Naive thymus-derived CD4-positive, alpha-beta T cell (primary cell): ENCODE results near the gene TRA2A. TPM values are rescaled to one million over a fixed set of nuclear protein-coding genes. Genes with fewer than 3 reads are reported as not detected.

Source experiments
- ATAC-seq: fragments of 150-1000 bp; cut with Tn5 transposase; 2 replicates; pipeline ENCODE4 v1.10.0; 2021; ENCODE audit warnings: mild to moderate bottlenecking, moderate library complexity
- CTCF ChIA-PET: fragments of 350-600 bp; sonication (Branson Sonifier 250); formaldehyde crosslinking; loops from one replicate; lab custom pipeline; 2021; ENCODE audit warnings: antibody characterized with exemption; lab: Charles Lee
- POLR2A ChIA-PET: fragments of 350-600 bp; sonication (Branson Sonifier 250); formaldehyde crosslinking; loops from one replicate; lab custom pipeline; 2021; ENCODE audit warnings: antibody characterized with exemption, inconsistent platforms; lab: Charles Lee
- DNase-seq, 9 donors: peaks; one replicate each; pipeline versions ENCODE4 v3.0.0 to v3.0.0-alpha.2; 2020 to 2022; ENCODE audit warnings: mixed read lengths in 1 of 9
- H3K27ac ChIP-seq: one replicate; pipeline ENCODE4 v1.7.0; 2013; ENCODE audit warnings: mild to moderate bottlenecking, low read depth, low read length, moderate library complexity
- H3K27me3 ChIP-seq, 2 donors: one replicate each; pipeline ENCODE4 v1.7.0; 2013; ENCODE audit warnings: low read length in 2 of 2, mild to moderate bottlenecking in 2 of 2, moderate library complexity in 2 of 2; ENCODE audit not compliant: control insufficient read depth in 2 of 2, insufficient read depth in 2 of 2
- H3K36me3 ChIP-seq, 3 experiments: 1 replicate in 2 of 3; 2 replicates in 1 of 3; pipeline ENCODE4 v1.7.0; 2013; ENCODE audit warnings: low read length in 3 of 3, mild to moderate bottlenecking in 3 of 3, moderate library complexity in 1 of 3; ENCODE audit not compliant: insufficient read depth in 3 of 3, control insufficient read depth in 2 of 3
- H3K4me1 ChIP-seq, 2 donors: one replicate each; pipeline ENCODE4 v1.7.0; 2013; ENCODE audit warnings: low read length in 2 of 2, mild to moderate bottlenecking in 2 of 2, moderate library complexity in 1 of 2; ENCODE audit not compliant: control insufficient read depth in 2 of 2, insufficient read depth in 2 of 2
- H3K4me3 ChIP-seq: 2 replicates; pipeline ENCODE4 v1.7.0; 2013; ENCODE audit warnings: mild to moderate bottlenecking, low read length
- H3K9me3 ChIP-seq, 3 experiments: 1 replicate in 2 of 3; 2 replicates in 1 of 3; pipeline ENCODE4 v1.7.0; 2013; ENCODE audit warnings: low read length in 3 of 3; ENCODE audit not compliant: control insufficient read depth in 2 of 3
- H3K27ac Mint-ChIP-seq, 9 donors: one replicate each; pipeline ENCODE4 v1.8.0; 2020 to 2022; ENCODE audit warnings: mixed read lengths in 9 of 9, mild to moderate bottlenecking in 8 of 9, moderate library complexity in 5 of 9, inconsistent platforms in 2 of 9
- H3K27me3 Mint-ChIP-seq, 5 donors: one replicate each; pipeline ENCODE4 v1.8.0; 2021 to 2022; ENCODE audit warnings: mixed read lengths in 5 of 5, mild to moderate bottlenecking in 1 of 5
- H3K36me3 Mint-ChIP-seq, 5 donors: one replicate each; pipeline ENCODE4 v1.8.0; 2020 to 2022; ENCODE audit warnings: mixed read lengths in 5 of 5, mild to moderate bottlenecking in 3 of 5, inconsistent platforms in 1 of 5
- H3K4me1 Mint-ChIP-seq, 7 donors: one replicate each; pipeline ENCODE4 v1.8.0; 2020 to 2022; ENCODE audit warnings: mixed read lengths in 7 of 7, mild to moderate bottlenecking in 3 of 7, inconsistent platforms in 1 of 7
- H3K4me3 Mint-ChIP-seq, 10 donors: one replicate each; pipeline ENCODE4 v1.8.0; 2020 to 2022; ENCODE audit warnings: mild to moderate bottlenecking in 10 of 10, mixed read lengths in 10 of 10, moderate library complexity in 6 of 10, inconsistent platforms in 2 of 10
- H3K9me3 Mint-ChIP-seq, 11 donors: one replicate each; pipeline ENCODE4 v1.8.0; 2020 to 2022; ENCODE audit warnings: mixed read lengths in 11 of 11, mild to moderate bottlenecking in 4 of 11, inconsistent platforms in 1 of 11, moderate library complexity in 1 of 11
- intact Hi-C, 2 donors: fragments of 100-400 bp; cut with micrococcal nuclease; formaldehyde crosslinking; loops; one replicate each; pipeline ENCODE4 v1.15.1; 2023
- polyA plus RNA-seq, 2 donors: library from polyadenylated mRNA; unstranded; fragments of 300-500 nt; fragmentation: Illumina TruSeq; gene quantifications; one replicate each; pipeline ENCODE4 v1.2.3, GENCODE V29; 2021
- total RNA-seq, 6 experiments: library from RNA in 5 of 6; stranded (reverse) in 5 of 6; gene quantifications; 1 replicate in 5 of 6; 2 replicates in 1 of 6; pipeline ENCODE4 v1.2.3 and lab custom pipeline; 2021 to 2026

The TRA2A gene
- total and polyA plus RNA-seq, 7 experiments from 2014 or later, result 34.0 to 263 (median 155) TPM

DNA sequence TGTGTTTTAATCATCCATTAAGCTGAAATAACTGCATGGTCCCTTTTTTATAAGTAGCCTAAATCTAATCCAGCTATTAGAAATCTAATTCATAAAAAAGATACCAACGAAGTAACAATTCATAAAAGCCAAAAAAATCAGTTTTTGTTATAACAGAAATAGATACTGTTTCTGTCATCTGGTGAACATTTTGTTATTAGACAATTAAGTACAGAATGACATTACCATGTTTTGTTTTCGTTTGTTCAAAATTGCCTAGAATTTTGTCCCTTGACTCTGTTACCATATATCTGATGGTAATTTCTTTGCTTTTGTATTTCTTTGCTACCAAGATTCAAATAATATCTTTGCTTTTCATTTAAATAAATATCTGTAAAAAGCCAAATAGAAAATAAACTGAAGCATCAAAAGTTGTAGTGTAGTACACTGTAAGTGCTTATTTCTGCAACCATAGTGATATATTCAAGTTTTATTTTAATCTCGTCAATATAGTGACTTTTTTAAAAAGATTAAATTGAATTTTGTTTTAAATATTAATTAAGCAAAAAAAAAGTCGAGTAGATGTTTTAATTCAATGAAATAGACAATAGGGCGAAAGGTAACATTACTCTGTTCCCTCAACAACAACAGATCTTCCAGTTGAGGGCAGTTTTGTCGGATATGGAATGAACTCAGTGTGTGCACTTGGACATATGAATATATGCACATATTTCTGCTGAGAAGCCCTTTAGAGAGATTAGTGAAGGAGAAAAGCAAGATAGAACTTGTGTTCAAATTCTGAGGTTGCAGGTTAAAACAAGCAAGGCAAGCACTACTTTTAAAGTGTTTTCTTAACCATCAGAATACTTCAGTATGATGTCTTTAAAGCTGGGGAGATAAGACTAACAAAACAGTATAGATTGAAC, 53.6 kb downstream of the TRA2A start:
- ChIA-PET POLR2A (interaction anchor here (0.7 to 1.6 kb wide), 2 partner anchors 12 to 17 kb away, joined by 3 to 5 read pairs; no protein-coding TSS in a partner anchor), CTCF (no interaction called here)
- peaks cover 45 to 62% (median 53%) of the 10 kb centered on the region in 5 donors for H3K27me3 Mint-ChIP-seq
- peaks cover 52 to 60% of the 10 kb centered on the region in 2 donors for H3K27me3 ChIP-seq
- H3K9me3 Mint-ChIP-seq, result peaks cover 0 to 13% (median 6%) of the 10 kb centered on the region in 11 donors
- no peaks in the 10 kb centered on the region for H3K36me3 ChIP-seq
- ATAC-seq (no peak), DNase-seq (no peak)
- H3K9me3 ChIP-seq, result no peaks in the 10 kb centered on the region
- H3K27ac Mint-ChIP-seq, result no peak overlapping the region
- no peak overlapping the region for H3K4me3 Mint-ChIP-seq
- H3K4me1 ChIP-seq, result peaks cover 0 to 10% of the 10 kb centered on the region in 2 donors
- H3K4me1 Mint-ChIP-seq, result peaks cover 6 to 13% (median 10%) of the 10 kb centered on the region in 7 donors
- H3K4me3 ChIP-seq, result no peak overlapping the region
- no peak overlapping the region for H3K27ac ChIP-seq
- H3K36me3 Mint-ChIP-seq, result peaks cover 0 to 6% (median 0%) of the 10 kb centered on the region in 5 donors
- intact Hi-C loops, result loop anchor here (10.0 kb wide), 2 partner anchors 463 to 623 kb away; partner anchors contain the start of gene HYCC1 (in 2 of the 2)

DNA sequence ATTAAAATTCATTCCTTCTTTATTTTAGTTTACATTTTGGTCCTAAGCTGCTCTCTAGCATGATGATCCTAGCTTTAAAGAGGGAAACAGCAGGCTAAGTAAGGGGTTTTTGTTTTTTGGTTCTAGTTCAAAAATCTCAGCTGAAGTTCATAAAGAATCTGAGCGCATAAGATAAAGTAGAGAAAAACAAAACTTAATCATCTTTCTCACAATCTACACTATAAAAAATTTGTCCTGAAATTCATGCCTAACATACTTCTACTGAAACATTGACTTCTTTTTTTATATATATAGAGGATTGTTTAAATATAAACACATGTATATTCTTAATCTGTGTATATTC, 54.7 kb downstream of the TRA2A start:
- ChIA-PET CTCF (no interaction called here), POLR2A (interaction anchor here (0.6 kb wide), 1 partner anchor 1097 kb away, joined by 3 read pairs; no protein-coding TSS in a partner anchor)
- no peaks in the 10 kb centered on the region for H3K36me3 ChIP-seq
- H3K27ac Mint-ChIP-seq, result no peak overlapping the region
- peaks cover 6 to 18% (median 11%) of the 10 kb centered on the region in 7 donors for H3K4me1 Mint-ChIP-seq
- H3K27me3 Mint-ChIP-seq, result peaks cover 54 to 66% (median 58%) of the 10 kb centered on the region in 5 donors
- H3K27me3 ChIP-seq, result peaks cover 63 to 71% of the 10 kb centered on the region in 2 donors
- no peak overlapping the region for H3K27ac ChIP-seq
- no peak for DNase-seq
- peaks cover 0 to 10% of the 10 kb centered on the region in 2 donors for H3K4me1 ChIP-seq
- intact Hi-C loops, result loop anchor here (10.0 kb wide), 2 partner anchors 462 to 622 kb away; partner anchors contain the start of gene HYCC1 (in 2 of the 2)
- no peaks in the 10 kb centered on the region for H3K9me3 ChIP-seq
- no peak overlapping the region for H3K4me3 Mint-ChIP-seq
- H3K9me3 Mint-ChIP-seq, result peaks cover 0 to 20% (median 7%) of the 10 kb centered on the region in 11 donors
- no peak for ATAC-seq
- peaks cover 0 to 8% (median 0%) of the 10 kb centered on the region in 5 donors for H3K36me3 Mint-ChIP-seq
- no peak overlapping the region for H3K4me3 ChIP-seq

DNA sequence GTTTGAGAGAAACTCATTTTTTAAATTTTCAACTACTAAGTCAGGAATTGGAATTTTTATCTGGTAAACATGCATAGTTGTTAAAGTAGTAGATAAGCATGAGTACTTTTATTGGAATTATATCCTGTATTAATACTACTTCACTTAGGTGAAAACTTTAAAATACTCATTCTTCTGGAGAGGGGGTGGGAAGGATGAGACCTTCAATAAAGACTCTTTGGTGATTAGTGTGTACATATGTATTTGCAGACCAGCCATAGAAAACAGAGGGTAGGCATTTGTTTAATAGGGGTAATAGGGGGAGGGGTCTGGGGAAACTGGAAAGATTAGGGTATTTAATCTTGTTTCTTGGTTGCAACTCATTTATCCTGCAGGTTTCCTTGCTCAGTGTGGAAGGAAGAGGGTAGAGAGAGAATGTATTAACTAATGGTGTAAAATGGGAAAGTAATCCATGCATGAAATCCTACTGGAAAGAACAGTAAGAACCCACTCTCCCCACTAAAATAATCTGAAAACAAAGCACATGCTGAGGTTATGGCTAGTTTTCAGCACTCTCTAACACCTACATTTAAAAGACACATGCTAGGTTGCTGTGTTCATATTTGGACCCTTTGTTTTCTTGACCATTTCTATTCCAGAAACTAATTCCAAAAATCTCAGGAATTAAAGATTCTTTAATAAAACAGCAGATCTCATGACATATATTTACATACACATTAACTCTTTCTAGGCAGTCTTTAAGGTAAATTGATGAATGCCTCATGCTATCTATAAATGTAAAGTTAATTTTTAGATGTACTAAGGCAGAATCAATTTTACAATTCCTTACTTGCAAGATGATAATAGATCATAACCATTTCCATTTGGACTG, 55.3 kb downstream of the TRA2A start:
- POLR2A ChIA-PET, result interaction anchor here (0.6 kb wide), 1 partner anchor 1098 kb away, joined by 3 read pairs; no protein-coding TSS in a partner anchor
- peaks cover under 1 to 10% of the 10 kb centered on the region in 2 donors for H3K4me1 ChIP-seq
- Mint-ChIP-seq H3K4me1 (peaks cover 6 to 20% (median 13%) of the 10 kb centered on the region in 7 donors), H3K27ac (no peak overlapping the region), H3K4me3 (no peak overlapping the region), H3K9me3 (peaks cover 0 to 25% (median 9%) of the 10 kb centered on the region in 11 donors), H3K36me3 (peaks cover 0 to 8% (median 2%) of the 10 kb centered on the region in 5 donors), H3K27me3 (peaks cover 59 to 68% (median 60%) of the 10 kb centered on the region in 5 donors)
- intact Hi-C loops, result loop anchor here (1.0 to 10.0 kb wide), 3 partner anchors 9 to 622 kb away; partner anchors contain the start of gene HYCC1 (in 2 of the 2)
- no peak overlapping the region for H3K27ac ChIP-seq
- ATAC-seq, result no peak
- peaks cover 69 to 77% of the 10 kb centered on the region in 2 donors for H3K27me3 ChIP-seq
- DNase-seq, result no peak
- H3K4me3 ChIP-seq, result no peak overlapping the region
- no peaks in the 10 kb centered on the region for H3K9me3 ChIP-seq
- no peaks in the 10 kb centered on the region for H3K36me3 ChIP-seq
- CTCF ChIA-PET, result no interaction called here

DNA sequence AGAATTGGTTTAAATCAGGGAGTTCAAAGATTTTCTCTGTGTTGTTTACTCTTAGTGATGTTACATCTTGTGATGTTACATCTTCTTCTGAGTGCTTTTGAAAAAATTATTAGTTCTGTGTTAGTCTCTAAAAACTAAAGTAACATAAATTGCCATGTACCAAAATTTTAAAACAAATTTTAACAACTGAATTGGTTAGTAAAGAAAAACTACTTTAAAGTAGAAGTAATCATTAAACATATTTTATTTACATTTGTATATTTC, 56.3 kb downstream of the TRA2A start:
- Histone ChIP-seq H3K4me3 (no peak overlapping the region), H3K36me3 (no peaks in the 10 kb centered on the region), H3K27ac (no peak overlapping the region), H3K4me1 (peaks cover 3 to 13% of the 10 kb centered on the region in 2 donors), H3K9me3 (no peaks in the 10 kb centered on the region), H3K27me3 (peaks cover 71 to 82% of the 10 kb centered on the region in 2 donors)
- Mint-ChIP-seq H3K36me3 (peaks cover 0 to 8% (median 4%) of the 10 kb centered on the region in 5 donors), H3K4me1 (peaks cover 10 to 27% (median 21%) of the 10 kb centered on the region in 7 donors), H3K27me3 (peaks cover 61 to 72% (median 66%) of the 10 kb centered on the region in 5 donors), H3K9me3 (peaks cover 0 to 28% (median 12%) of the 10 kb centered on the region in 11 donors), H3K4me3 (peak overlapping the region in 1 of 10 donors; percentile 54), H3K27ac (peak overlapping the region in 2 of 9 donors; percentile 41 to 69)
- POLR2A ChIA-PET, result no interaction called here
- DNase-seq (no peak), ATAC-seq (no peak)
- intact Hi-C loops, result loop anchor here (2.0 to 10.0 kb wide), 4 partner anchors 55 to 621 kb away; partner anchors contain the start of genes HYCC1 (in 2 of the 2) and TRA2A (in 1 of the 2)
- CTCF ChIA-PET, result no interaction called here

DNA sequence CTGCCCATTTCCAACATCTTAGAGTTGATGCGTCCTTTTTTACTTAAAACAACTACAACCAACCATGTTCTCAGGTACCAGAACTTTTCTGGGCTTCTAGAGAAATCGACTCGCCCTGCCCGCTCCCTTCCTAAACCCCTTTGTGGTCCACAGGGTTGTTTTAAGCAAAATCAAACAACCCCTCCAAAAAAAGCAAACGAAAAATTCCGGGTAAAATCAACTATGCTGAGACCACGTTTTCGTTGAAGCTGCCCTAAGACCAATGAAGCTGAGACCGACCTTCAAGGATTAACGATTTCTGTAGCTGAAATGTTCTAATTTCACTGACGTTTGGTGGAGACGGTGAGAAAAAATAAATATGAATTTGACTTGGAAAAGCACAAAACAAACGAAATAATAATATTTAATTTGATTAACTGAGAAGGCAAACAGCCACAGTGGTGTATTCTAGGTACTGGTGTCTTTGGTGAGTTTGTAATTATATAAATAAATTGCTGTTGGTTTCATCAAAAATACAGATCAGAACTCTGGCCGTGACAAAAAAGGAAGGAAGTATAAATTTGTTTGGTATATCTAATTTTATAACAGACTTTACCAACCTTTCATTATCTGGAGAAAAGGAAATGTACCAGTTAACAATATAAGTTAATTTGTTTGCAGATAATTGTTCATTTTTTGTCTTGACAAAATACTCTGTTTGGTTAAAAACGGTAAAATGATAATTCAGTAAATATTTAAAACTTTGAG, 56.8 kb downstream of the TRA2A start:
- H3K4me1 Mint-ChIP-seq, result peaks cover 15 to 32% (median 26%) of the 10 kb centered on the region in 7 donors
- ChIA-PET POLR2A (no interaction called here), CTCF (no interaction called here)
- H3K27me3 ChIP-seq, result peaks cover 76 to 82% of the 10 kb centered on the region in 2 donors
- intact Hi-C loops, result loop anchor here (1.0 to 10.0 kb wide), 8 partner anchors 56 to 1652 kb away; partner anchors contain the start of genes HYCC1 (in 2 of the 2), CCDC126 (in 1 of the 2), CYCS (in 1 of the 2) and KLHL7 (in 1 of the 2)
- H3K36me3 Mint-ChIP-seq, result peaks cover 0 to 8% (median 4%) of the 10 kb centered on the region in 5 donors
- H3K27ac Mint-ChIP-seq, result peak overlapping the region; percentile 12 to 70 (median 56)
- ATAC-seq, result no peak
- H3K27ac ChIP-seq, result no peak overlapping the region
- peaks cover 66 to 73% (median 67%) of the 10 kb centered on the region in 5 donors for H3K27me3 Mint-ChIP-seq
- DNase-seq, result peak in 3 of 9 donors; percentile 22 to 28 (median 27)
- H3K9me3 ChIP-seq, result no peaks in the 10 kb centered on the region
- H3K4me3 Mint-ChIP-seq, result peak overlapping the region; percentile 13 to 85 (median 54)
- H3K36me3 ChIP-seq, result no peaks in the 10 kb centered on the region
- H3K4me3 ChIP-seq, result no peak overlapping the region
- H3K9me3 Mint-ChIP-seq, result peaks cover 0 to 28% (median 12%) of the 10 kb centered on the region in 11 donors
- peaks cover 8 to 18% of the 10 kb centered on the region in 2 donors for H3K4me1 ChIP-seq
